H9 (cell line): Measurements from ENCODE around the gene FAM20A. TPM values are rescaled to one million over a fixed set of nuclear protein-coding genes. Genes with fewer than 3 reads are reported as not detected.

ENCODE experiments used
- DNase-seq: peaks from one replicate; pipeline ENCODE4 v3.0.0-alpha.2; 2017
- H2AFZ ChIP-seq: one replicate; pipeline ENCODE4 v1.6.1; 2013; ENCODE audit warnings: mild to moderate bottlenecking, low read length, control low read depth, moderate library complexity
- H2AK5ac ChIP-seq: 2 replicates; pipeline ENCODE4 v1.6.1; 2013; ENCODE audit warnings: low read length, control low read depth, mixed read lengths; ENCODE audit not compliant: insufficient read length
- H2BK120ac ChIP-seq: one replicate; pipeline ENCODE4 v1.6.1; 2013; ENCODE audit warnings: low read depth, mild to moderate bottlenecking, low read length, control low read depth, inconsistent platforms; ENCODE audit not compliant: poor library complexity, severe bottlenecking
- H2BK12ac ChIP-seq: 2 replicates; pipeline ENCODE4 v1.6.1; 2013; ENCODE audit warnings: low read length, control low read depth, mixed read lengths, low read depth; ENCODE audit not compliant: insufficient read length
- H2BK15ac ChIP-seq: 2 replicates; pipeline ENCODE4 v1.6.1; 2013; ENCODE audit warnings: low read depth, low read length, control low read depth
- H2BK20ac ChIP-seq: one replicate; pipeline ENCODE4 v1.6.1; 2013; ENCODE audit warnings: low read depth, mild to moderate bottlenecking, low read length, control low read depth, inconsistent platforms; ENCODE audit not compliant: poor library complexity, severe bottlenecking
- H2BK5ac ChIP-seq: 2 replicates; pipeline ENCODE4 v1.6.1; 2013; ENCODE audit warnings: low read length, control low read depth, mixed read lengths; ENCODE audit not compliant: insufficient read length
- H3K14ac ChIP-seq: 2 replicates; pipeline ENCODE4 v1.6.1; 2013; ENCODE audit warnings: low read length, control low read depth; ENCODE audit not compliant: insufficient read depth
- H3K18ac ChIP-seq: 2 replicates; pipeline ENCODE4 v1.6.1; 2013; ENCODE audit warnings: low read depth, mild to moderate bottlenecking, mixed read lengths, low read length, control low read depth; ENCODE audit not compliant: insufficient read length
- H3K23ac ChIP-seq: 2 replicates; pipeline ENCODE4 v1.6.1; 2013; ENCODE audit warnings: low read length, control low read depth, mixed read lengths, low read depth; ENCODE audit not compliant: insufficient read length
- H3K23me2 ChIP-seq: 2 replicates; pipeline ENCODE4 v1.6.1; 2013; ENCODE audit warnings: low read depth, mild to moderate bottlenecking, mixed read lengths, low read length, control low read depth; ENCODE audit not compliant: insufficient read length, poor library complexity, severe bottlenecking
- H3K27ac ChIP-seq: 2 replicates; pipeline ENCODE4 v1.5.1; 2013; ENCODE audit warnings: low read length, control low read depth, mixed read lengths, low read depth; ENCODE audit not compliant: insufficient read length
- H3K27me3 ChIP-seq: 2 replicates; pipeline ENCODE4 v1.6.1; 2013; ENCODE audit warnings: low read length, control low read depth, inconsistent platforms; ENCODE audit not compliant: insufficient read depth
- H3K4ac ChIP-seq: 2 replicates; pipeline ENCODE4 v1.6.1; 2013; ENCODE audit warnings: low read depth, mild to moderate bottlenecking, control low read depth, inconsistent platforms, low read length, moderate library complexity
- H3K4me1 ChIP-seq: 2 replicates; pipeline ENCODE4 v1.6.1; 2013; ENCODE audit warnings: low read length, control low read depth, inconsistent platforms; ENCODE audit not compliant: insufficient read depth
- H3K4me2 ChIP-seq: 2 replicates; pipeline ENCODE4 v1.6.1; 2013; ENCODE audit warnings: low read length, control low read depth, mixed read lengths; ENCODE audit not compliant: insufficient read length, insufficient read depth
- H3K56ac ChIP-seq: 2 replicates; pipeline ENCODE4 v1.6.1; 2013; ENCODE audit warnings: low read depth, mild to moderate bottlenecking, mixed read lengths, low read length, control low read depth; ENCODE audit not compliant: insufficient read length
- H3K79me1 ChIP-seq: 2 replicates; pipeline ENCODE4 v1.6.1; 2013; ENCODE audit warnings: low read depth, mild to moderate bottlenecking, moderate library complexity, low read length, control low read depth, inconsistent platforms; ENCODE audit not compliant: insufficient read depth, poor library complexity, severe bottlenecking
- H3K79me2 ChIP-seq: 2 replicates; pipeline ENCODE4 v1.6.1; 2013; ENCODE audit warnings: low read length, control low read depth, inconsistent platforms; ENCODE audit not compliant: insufficient read depth
- H3K9ac ChIP-seq: 2 replicates; pipeline ENCODE4 v1.6.1; 2013; ENCODE audit warnings: low read length, control low read depth, mixed read lengths; ENCODE audit not compliant: insufficient read length; ENCODE audit errors: extremely low read depth
- H3K9me3 ChIP-seq: one replicate; pipeline ENCODE4 v1.6.1; 2013; ENCODE audit warnings: low read depth, low read length, inconsistent platforms; ENCODE audit not compliant: control insufficient read depth
- H3T11ph ChIP-seq: one replicate; pipeline ENCODE4 v1.6.1; 2013; ENCODE audit warnings: mild to moderate bottlenecking, low read length, control low read depth, inconsistent platforms
- H4K20me1 ChIP-seq: one replicate; pipeline ENCODE4 v1.6.1; 2013; ENCODE audit not compliant: control insufficient read depth, insufficient read length, insufficient read depth
- H4K5ac ChIP-seq: 2 replicates; pipeline ENCODE4 v1.6.1; 2013; ENCODE audit warnings: low read depth, mild to moderate bottlenecking, mixed read lengths, low read length, control low read depth; ENCODE audit not compliant: insufficient read length
- H4K8ac ChIP-seq: replicated peaks from 2 replicates; pipeline ENCODE4 v1.6.1; 2013; ENCODE audit warnings: low read length, control low read depth, mixed read lengths, low read depth; ENCODE audit not compliant: insufficient read length
- H4K91ac ChIP-seq: 2 replicates; pipeline ENCODE4 v1.6.1; 2013; ENCODE audit warnings: low read depth, mild to moderate bottlenecking, moderate library complexity, mixed read lengths, low read length, control low read depth; ENCODE audit not compliant: insufficient read length
- H3K27ac Mint-ChIP-seq, 3 experiments: 2 replicates in 2 of 3; 3 replicates in 1 of 3; pipeline ENCODE4 v1.8.0; 2020 to 2021; ENCODE audit warnings: mixed read lengths in 3 of 3, mild to moderate bottlenecking in 1 of 3, moderate library complexity in 1 of 3
- H3K27me3 Mint-ChIP-seq: 2 replicates; pipeline ENCODE4 v1.8.0; 2021; ENCODE audit warnings: low read depth, mild to moderate bottlenecking, moderate library complexity, mixed read lengths
- H3K36me3 Mint-ChIP-seq, 3 experiments: 2 replicates in 2 of 3; 3 replicates in 1 of 3; pipeline ENCODE4 v1.8.0; 2020 to 2021; ENCODE audit warnings: low read depth in 3 of 3, mixed read lengths in 3 of 3; ENCODE audit not compliant: insufficient read depth in 1 of 3
- H3K4me1 Mint-ChIP-seq, 2 experiments: 2 replicates each; pipeline ENCODE4 v1.8.0; 2020; ENCODE audit warnings: mixed read lengths in 2 of 2
- H3K4me3 Mint-ChIP-seq, 2 experiments: 2 replicates in 1 of 2; 3 replicates in 1 of 2; pipeline ENCODE4 v1.8.0; 2020 to 2021; ENCODE audit warnings: mild to moderate bottlenecking in 2 of 2, mixed read lengths in 2 of 2, moderate library complexity in 1 of 2
- H3K9me3 Mint-ChIP-seq, 2 experiments: 2 replicates in 1 of 2; 3 replicates in 1 of 2; pipeline ENCODE4 v1.8.0; 2020; ENCODE audit warnings: mild to moderate bottlenecking in 2 of 2, mixed read lengths in 2 of 2, moderate library complexity in 1 of 2
- WGBS: extraction: QIAGEN DNeasy Blood & Tissue Kit; methylation state at CpG from one replicate; pipeline ENCODE4 v1.1.7; 2013; ENCODE audit warnings: missing lambda C conversion rate, low lambda C conversion rate, mixed read lengths; ENCODE audit not compliant: insufficient read length; ENCODE audit errors: extremely low coverage; 5-methylcytosine and 5-hydroxymethylcytosine counted together
- total RNA-seq: library from RNA; stranded (reverse); gene quantifications from 2 replicates; pipeline ENCODE4 v1.2.1, GENCODE V29; 2021
- TF ChIP-seq, protein P1 (sequence below): fragments of 200-600 bp; sonication (generic); conservative IDR thresholded peaks from 3 replicates; pipeline ENCODE4 v1.8.0; 2021; ENCODE audit warnings: antibody characterized with exemption, mild to moderate bottlenecking

FAM20A gene
- total RNA-seq, 1 experiment from 2014 or later: 34.4 TPM

DNA sequence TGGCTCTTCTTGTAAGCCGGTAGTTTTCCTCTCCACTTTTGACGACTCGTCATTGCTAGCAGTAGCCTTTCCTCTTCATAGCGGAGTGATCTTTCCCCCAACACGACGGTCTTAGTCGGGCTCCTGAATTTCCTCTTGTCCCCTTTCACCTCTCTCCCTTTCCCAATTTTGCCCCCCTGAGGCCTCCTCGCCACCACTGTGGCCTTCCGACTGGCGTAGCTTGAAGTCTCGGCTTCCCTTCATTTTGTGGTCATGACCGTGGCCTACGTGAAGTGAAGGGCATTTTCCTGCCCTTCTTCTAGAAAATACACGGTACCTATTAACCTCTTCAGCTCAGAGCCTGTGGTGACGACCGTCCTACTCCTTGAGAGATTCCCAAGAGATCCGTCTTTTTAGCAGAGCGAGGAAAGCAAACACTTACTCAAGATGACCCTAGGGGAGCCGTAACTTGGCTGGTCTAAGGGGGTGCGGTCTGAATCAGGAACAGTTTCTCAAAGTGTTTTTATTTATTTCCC lies 88.2 kb downstream of the FAM20A start:
- H3K79me1 ChIP-seq: peaks cover 8% of the 10 kb centered on the region
- peak overlapping the region; percentile 75 for H3K18ac ChIP-seq
- H3K27ac ChIP-seq: peak overlapping the region; percentile 57
- peaks cover 12 to 13% of the 10 kb centered on the region in 2 experiments for H3K9me3 Mint-ChIP-seq
- H3K4me1 Mint-ChIP-seq: peaks cover 29 to 38% of the 10 kb centered on the region in 2 experiments
- H3K4me2 ChIP-seq: peak overlapping the region; percentile 60
- TF ChIP-seq, protein P1, sequence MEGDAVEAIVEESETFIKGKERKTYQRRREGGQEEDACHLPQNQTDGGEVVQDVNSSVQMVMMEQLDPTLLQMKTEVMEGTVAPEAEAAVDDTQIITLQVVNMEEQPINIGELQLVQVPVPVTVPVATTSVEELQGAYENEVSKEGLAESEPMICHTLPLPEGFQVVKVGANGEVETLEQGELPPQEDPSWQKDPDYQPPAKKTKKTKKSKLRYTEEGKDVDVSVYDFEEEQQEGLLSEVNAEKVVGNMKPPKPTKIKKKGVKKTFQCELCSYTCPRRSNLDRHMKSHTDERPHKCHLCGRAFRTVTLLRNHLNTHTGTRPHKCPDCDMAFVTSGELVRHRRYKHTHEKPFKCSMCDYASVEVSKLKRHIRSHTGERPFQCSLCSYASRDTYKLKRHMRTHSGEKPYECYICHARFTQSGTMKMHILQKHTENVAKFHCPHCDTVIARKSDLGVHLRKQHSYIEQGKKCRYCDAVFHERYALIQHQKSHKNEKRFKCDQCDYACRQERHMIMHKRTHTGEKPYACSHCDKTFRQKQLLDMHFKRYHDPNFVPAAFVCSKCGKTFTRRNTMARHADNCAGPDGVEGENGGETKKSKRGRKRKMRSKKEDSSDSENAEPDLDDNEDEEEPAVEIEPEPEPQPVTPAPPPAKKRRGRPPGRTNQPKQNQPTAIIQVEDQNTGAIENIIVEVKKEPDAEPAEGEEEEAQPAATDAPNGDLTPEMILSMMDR: no peak
- H3K79me2 ChIP-seq: peaks cover 16% of the 10 kb centered on the region; the same call in 1 of the 2 replicates
- no peak overlapping the region for H2BK20ac ChIP-seq
- no peak overlapping the region for H2BK15ac ChIP-seq
- peaks cover 27 to 36% (median 35%) of the 10 kb centered on the region in 3 experiments for H3K36me3 Mint-ChIP-seq
- H3K27ac Mint-ChIP-seq: peak overlapping the region; percentile 95 to 98 (median 96)
- no peak overlapping the region for H4K8ac ChIP-seq
- H3K27me3 ChIP-seq: no peaks in the 10 kb centered on the region
- H2AK5ac ChIP-seq: no peak overlapping the region
- no peaks in the 10 kb centered on the region for H3K27me3 Mint-ChIP-seq
- H3K9me3 ChIP-seq: peaks cover 9% of the 10 kb centered on the region
- peak overlapping the region; percentile 45 for H3K56ac ChIP-seq
- H3K23ac ChIP-seq: no peak overlapping the region
- no peak for DNase-seq
- peak overlapping the region; percentile 87 for H3K9ac ChIP-seq
- peak overlapping the region; percentile 97 for H3K4me3 Mint-ChIP-seq
- H3K14ac ChIP-seq: peak overlapping the region; percentile 96
- no peak overlapping the region for H3T11ph ChIP-seq
- H4K20me1 ChIP-seq: no peaks in the 10 kb centered on the region
- H4K5ac ChIP-seq: peak overlapping the region; percentile 68
- peaks cover 9% of the 10 kb centered on the region for H3K23me2 ChIP-seq
- no CpG with 5 or more reads among the region's 20 CpGs for WGBS
- peak overlapping the region; percentile 3 for H2BK120ac ChIP-seq
- no peak overlapping the region; the same call in 1 of the 2 replicates for H3K4ac ChIP-seq
- H3K4me1 ChIP-seq: no peaks in the 10 kb centered on the region; the same call in 1 of the 2 replicates
- no peak overlapping the region for H2AFZ ChIP-seq
- peak overlapping the region; percentile 30 for H2BK12ac ChIP-seq
- no peak overlapping the region for H2BK5ac ChIP-seq
- no peak overlapping the region for H4K91ac ChIP-seq
